ENCODE data around the gene SCUBE1. TPM values are rescaled to one million over a fixed set of nuclear protein-coding genes. Genes with fewer than 3 reads are reported as not detected.

The SCUBE1 gene
- total and polyA plus RNA-seq, 2 donors from 2014 or later: 2.3 to 7.1 TPM

GRCh38 chr22:43169310-43170130, 173.7 kb downstream of the SCUBE1 start:
- H3K4me3 ChIP-seq (ENCODE audit: low read length in 3 of 3): no peak overlapping the region
- no peak for TF ChIP-seq CTCF (IDR thresholded peaks at IDR 0.05; ENCODE audit: borderline replicate concordance, extremely low read depth, insufficient read depth)
- H3K9me3 ChIP-seq (ENCODE audit: control insufficient read depth in 2 of 3, insufficient read depth in 1 of 3, low read length in 3 of 3): no peaks in the 10 kb centered on the region
- H3K9ac ChIP-seq (ENCODE audit: low read length in 3 of 3): no peak overlapping the region
- intact Hi-C loops (cut with DNase I): no loop called here
- FAIRE-seq: no peak
- no peak overlapping the region for H3K27ac ChIP-seq (ENCODE audit: low read depth in 2 of 2, low read length in 2 of 2)
- no peaks in the 10 kb centered on the region for H3K27me3 ChIP-seq (ENCODE audit: control insufficient read depth, insufficient read depth, low read length)
- peak in 1 of 5 donors; percentile 59 for DNase-seq
- H3K4me1 ChIP-seq (ENCODE audit: control insufficient read depth in 2 of 3, insufficient read depth in 2 of 3, low read depth in 1 of 3, low read length in 3 of 3): peaks cover 0 to 5% (median 0%) of the 10 kb centered on the region in 3 donors
- peaks cover 0 to 13% (median 4%) of the 10 kb centered on the region in 3 donors for H3K36me3 ChIP-seq (ENCODE audit: control insufficient read depth in 2 of 3, insufficient read depth in 3 of 3, low read length in 3 of 3)

- Histone ChIP-seq H3K4me3 (ENCODE audit: low read length in 3 of 3) (no peak overlapping the region), H3K36me3 (ENCODE audit: control insufficient read depth in 2 of 3, insufficient read depth in 3 of 3, low read length in 3 of 3) (peaks cover 0 to 13% (median 4%) of the 10 kb centered on the region in 3 donors), H3K9me3 (ENCODE audit: control insufficient read depth in 2 of 3, insufficient read depth in 1 of 3, low read length in 3 of 3) (no peaks in the 10 kb centered on the region), H3K27ac (ENCODE audit: low read depth in 2 of 2, low read length in 2 of 2) (no peak overlapping the region), H3K4me1 (ENCODE audit: control insufficient read depth in 2 of 3, insufficient read depth in 2 of 3, low read depth in 1 of 3, low read length in 3 of 3) (peaks cover 0 to 6% (median 0%) of the 10 kb centered on the region in 3 donors), H3K9ac (ENCODE audit: low read length in 3 of 3) (no peak overlapping the region), H3K27me3 (ENCODE audit: control insufficient read depth, insufficient read depth, low read length) (no peaks in the 10 kb centered on the region)
- DNase-seq (no peak), FAIRE-seq (no peak)
- TF ChIP-seq CTCF (IDR thresholded peaks at IDR 0.05; ENCODE audit: borderline replicate concordance, extremely low read depth, insufficient read depth): no peak
- intact Hi-C loops (cut with DNase I): no loop called here
These were observed 174.5 kb downstream of the SCUBE1 start for GRCh38 chr22:43168471-43169309.

- Histone ChIP-seq H3K27ac (ENCODE audit: low read depth in 2 of 2, low read length in 2 of 2) (no peak overlapping the region), H3K36me3 (ENCODE audit: control insufficient read depth in 2 of 3, insufficient read depth in 3 of 3, low read length in 3 of 3) (peaks cover 0 to 4% (median 2%) of the 10 kb centered on the region in 3 donors), H3K4me1 (ENCODE audit: control insufficient read depth in 2 of 3, insufficient read depth in 2 of 3, low read depth in 1 of 3, low read length in 3 of 3) (peaks cover 0 to 6% (median 0%) of the 10 kb centered on the region in 3 donors), H3K27me3 (ENCODE audit: control insufficient read depth, insufficient read depth, low read length) (no peaks in the 10 kb centered on the region), H3K4me3 (ENCODE audit: low read length in 3 of 3) (no peak overlapping the region), H3K9me3 (ENCODE audit: control insufficient read depth in 2 of 3, insufficient read depth in 1 of 3, low read length in 3 of 3) (no peaks in the 10 kb centered on the region), H3K9ac (ENCODE audit: low read length in 3 of 3) (no peak overlapping the region)
- intact Hi-C loops (cut with DNase I): no loop called here
- TF ChIP-seq CTCF (IDR thresholded peaks at IDR 0.05; ENCODE audit: borderline replicate concordance, extremely low read depth, insufficient read depth): no peak
- FAIRE-seq (no peak), DNase-seq (no peak)
These were observed 176.1 kb downstream of the SCUBE1 start for GRCh38 chr22:43167001-43167589.

All from kidney (tissue), 14 donors.